ENCODE data around the gene TOM1. TPM values are rescaled to one million over a fixed set of nuclear protein-coding genes. Genes with fewer than 3 reads are reported as not detected.

Gene TOM1
- total RNA-seq, 1 experiment from 2014 or later: 22.3 TPM

DNA sequence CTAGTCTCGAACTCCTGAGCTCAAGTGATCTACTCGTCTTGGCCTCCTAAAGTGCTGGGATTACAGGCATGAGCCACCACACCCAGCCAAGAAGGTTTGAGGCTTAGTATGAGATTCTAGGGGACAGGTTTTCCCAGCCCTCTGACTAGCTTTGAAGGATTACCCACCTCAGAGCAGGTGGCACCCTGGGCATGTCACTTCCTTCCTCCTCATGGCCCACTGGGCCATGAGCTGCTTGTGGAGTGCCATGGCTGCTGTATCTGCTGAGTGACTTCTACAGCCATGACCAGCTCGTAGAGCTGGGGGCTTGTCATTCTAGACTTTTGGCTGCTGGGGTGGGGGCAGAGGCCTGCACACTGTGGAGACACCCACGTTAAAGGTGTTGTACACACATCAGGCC lies 25.1 kb downstream of the TOM1 start:
- no peak overlapping the region for H3K4ac ChIP-seq (ENCODE audit: low read depth, low read length)
- H3K23ac ChIP-seq (ENCODE audit: insufficient read length, low read depth, low read length): no peak overlapping the region
- no peak overlapping the region for H3K27ac Mint-ChIP-seq
- H3K9ac ChIP-seq (ENCODE audit: extremely low read depth, insufficient read length, low read length): no peak overlapping the region
- no peak overlapping the region for H4K5ac ChIP-seq (ENCODE audit: insufficient read length, low read depth, low read length)
- no peak overlapping the region for H2BK120ac ChIP-seq (ENCODE audit: low read depth, low read length, poor library complexity, severe bottlenecking)
- no peaks in the 10 kb centered on the region for H3K23me2 ChIP-seq (ENCODE audit: insufficient read length, low read depth, low read length, poor library complexity, severe bottlenecking)
- no peak overlapping the region for H3K4me2 ChIP-seq (ENCODE audit: insufficient read depth, insufficient read length, low read length)
- TF ChIP-seq, protein P1, sequence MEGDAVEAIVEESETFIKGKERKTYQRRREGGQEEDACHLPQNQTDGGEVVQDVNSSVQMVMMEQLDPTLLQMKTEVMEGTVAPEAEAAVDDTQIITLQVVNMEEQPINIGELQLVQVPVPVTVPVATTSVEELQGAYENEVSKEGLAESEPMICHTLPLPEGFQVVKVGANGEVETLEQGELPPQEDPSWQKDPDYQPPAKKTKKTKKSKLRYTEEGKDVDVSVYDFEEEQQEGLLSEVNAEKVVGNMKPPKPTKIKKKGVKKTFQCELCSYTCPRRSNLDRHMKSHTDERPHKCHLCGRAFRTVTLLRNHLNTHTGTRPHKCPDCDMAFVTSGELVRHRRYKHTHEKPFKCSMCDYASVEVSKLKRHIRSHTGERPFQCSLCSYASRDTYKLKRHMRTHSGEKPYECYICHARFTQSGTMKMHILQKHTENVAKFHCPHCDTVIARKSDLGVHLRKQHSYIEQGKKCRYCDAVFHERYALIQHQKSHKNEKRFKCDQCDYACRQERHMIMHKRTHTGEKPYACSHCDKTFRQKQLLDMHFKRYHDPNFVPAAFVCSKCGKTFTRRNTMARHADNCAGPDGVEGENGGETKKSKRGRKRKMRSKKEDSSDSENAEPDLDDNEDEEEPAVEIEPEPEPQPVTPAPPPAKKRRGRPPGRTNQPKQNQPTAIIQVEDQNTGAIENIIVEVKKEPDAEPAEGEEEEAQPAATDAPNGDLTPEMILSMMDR (conservative IDR thresholded peaks at IDR 0.05): no peak
- no peaks in the 10 kb centered on the region for H3K4me1 ChIP-seq (ENCODE audit: insufficient read depth, low read length)
- H3K27me3 ChIP-seq (ENCODE audit: insufficient read depth, low read length): no peaks in the 10 kb centered on the region
- no peaks in the 10 kb centered on the region for H3K79me2 ChIP-seq (ENCODE audit: insufficient read depth, low read length)
- H4K8ac ChIP-seq (replicated peaks; ENCODE audit: insufficient read length, low read depth, low read length): no peak overlapping the region
- H3K27me3 Mint-ChIP-seq (ENCODE audit: low read depth): no peaks in the 10 kb centered on the region
- H4K20me1 ChIP-seq (ENCODE audit: control insufficient read depth, insufficient read depth, insufficient read length): no peaks in the 10 kb centered on the region
- H4K91ac ChIP-seq (ENCODE audit: insufficient read length, low read depth, low read length): no peak overlapping the region
- no peaks in the 10 kb centered on the region for H3K9me3 ChIP-seq (ENCODE audit: control insufficient read depth, low read depth, low read length)
- WGBS (ENCODE audit: extremely low coverage, insufficient read length, low lambda C conversion rate): no CpG with 5 or more reads among the region's 4 CpGs
- no peaks in the 10 kb centered on the region for H3K9me3 Mint-ChIP-seq
- no peaks in the 10 kb centered on the region for H3K4me1 Mint-ChIP-seq
- no peak overlapping the region for H2AFZ ChIP-seq (ENCODE audit: low read length)
- no peak overlapping the region for H2BK5ac ChIP-seq (ENCODE audit: insufficient read length, low read length)
- H3K56ac ChIP-seq (ENCODE audit: insufficient read length, low read depth, low read length): no peak overlapping the region
- no peak overlapping the region for H2BK15ac ChIP-seq (ENCODE audit: low read depth, low read length)
- no peak overlapping the region for H3T11ph ChIP-seq (ENCODE audit: low read length)
- no peak overlapping the region for H2AK5ac ChIP-seq (ENCODE audit: insufficient read length, low read length)
- H3K14ac ChIP-seq (ENCODE audit: insufficient read depth, low read length): no peak overlapping the region
- no peaks in the 10 kb centered on the region for H3K79me1 ChIP-seq (ENCODE audit: insufficient read depth, low read depth, low read length, poor library complexity, severe bottlenecking)
- no peak overlapping the region for H2BK20ac ChIP-seq (ENCODE audit: low read depth, low read length, poor library complexity, severe bottlenecking)
- peaks cover 4 to 35% (median 27%) of the 10 kb centered on the region in 3 experiments; a peak in 6 of 7 replicates for H3K36me3 Mint-ChIP-seq (ENCODE audit: insufficient read depth in 1 of 3, low read depth in 3 of 3)
- no peak overlapping the region for H3K18ac ChIP-seq (ENCODE audit: insufficient read length, low read depth, low read length)
- H3K4me3 Mint-ChIP-seq: no peak overlapping the region
- H3K27ac ChIP-seq (ENCODE audit: insufficient read length, low read depth, low read length): no peak overlapping the region
- no peak overlapping the region for H2BK12ac ChIP-seq (ENCODE audit: insufficient read length, low read depth, low read length)
- DNase-seq: no peak
